HS-5 (cell line): Measurements from ENCODE around the gene TM4SF18.
A peak's percentile ranks its signal among the peaks of the same experiment; 100 is the strongest.

Experiments
- DNase-seq: peaks from one replicate; pipeline ENCODE4 v3.0.0-alpha.2; 2012; ENCODE audit warnings: low read depth

The TM4SF18 gene

DNA sequence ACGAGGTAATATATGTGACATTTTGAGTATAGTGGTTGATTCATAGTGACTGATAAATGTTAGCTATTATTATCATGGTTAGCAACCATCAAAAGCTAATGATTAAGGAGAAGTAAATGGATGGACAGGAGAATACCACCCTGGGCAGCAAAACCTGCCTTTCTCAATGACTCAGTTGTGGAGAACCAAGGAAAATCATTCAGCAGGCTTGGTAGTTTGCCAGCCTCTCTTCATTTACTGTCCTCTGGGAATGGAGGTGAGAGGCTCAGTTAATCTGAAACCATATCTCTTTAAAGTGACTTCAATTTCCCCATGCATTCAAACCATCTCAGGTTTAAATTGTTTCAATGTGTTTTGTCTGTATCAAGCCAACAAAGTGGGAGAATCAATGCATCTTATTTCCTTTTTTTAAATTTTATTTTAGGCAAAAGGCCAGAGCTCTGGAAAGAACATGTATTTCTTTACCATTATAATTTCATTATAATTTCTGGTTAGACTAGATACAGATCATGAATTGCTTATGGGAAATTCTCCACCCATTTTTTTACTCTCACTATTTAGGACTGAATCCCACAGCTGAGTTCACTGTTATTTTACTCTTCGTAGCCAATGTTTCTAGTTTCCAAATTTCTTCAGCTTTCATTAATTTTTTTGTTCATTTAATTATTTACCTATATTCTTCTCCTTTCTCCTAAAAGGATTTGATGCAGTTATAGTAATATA is 2.7 kb downstream of the TM4SF18 start:
- DNase-seq: no peak

DNA sequence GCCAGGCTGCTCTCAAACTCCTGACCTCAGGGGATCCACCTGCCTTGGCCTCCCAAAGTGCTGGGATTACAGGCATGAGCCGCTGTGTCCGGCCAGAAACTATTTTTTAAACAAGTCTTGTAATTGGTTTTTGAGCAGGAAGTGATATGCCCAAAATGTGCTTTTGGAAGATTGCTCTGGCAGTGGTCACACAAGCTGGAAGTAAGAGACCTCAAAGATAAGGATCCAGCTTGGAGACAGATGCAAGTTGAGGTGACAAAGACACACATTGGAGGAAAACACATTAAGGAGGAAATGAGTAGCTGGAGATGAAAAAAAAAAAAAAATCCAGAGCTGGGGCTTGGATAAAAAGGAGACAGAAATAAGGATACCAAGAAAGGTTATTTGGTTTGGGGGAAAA is 6.3 kb downstream of the TM4SF18 start:
- DNase-seq: no peak

DNA sequence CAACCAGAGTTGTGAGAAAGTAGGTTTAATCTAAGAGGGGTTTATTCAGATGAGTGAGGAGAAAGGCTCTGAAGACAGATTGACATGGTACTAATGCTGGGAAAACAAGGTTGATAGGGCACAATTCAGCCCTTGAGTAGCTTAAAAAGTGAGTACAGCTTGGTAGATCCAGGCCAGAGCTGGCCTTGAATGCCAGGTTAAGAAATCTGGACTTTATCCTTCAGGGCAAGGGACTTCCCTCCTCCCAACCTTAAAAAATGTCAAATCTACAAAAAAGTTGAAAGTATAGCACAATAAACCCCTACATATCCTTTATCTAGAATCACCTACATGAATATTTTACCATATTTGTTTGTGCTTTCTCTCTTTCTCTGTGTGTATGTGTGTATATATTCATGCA is 7.9 kb downstream of the TM4SF18 start:
- no peak for DNase-seq

DNA sequence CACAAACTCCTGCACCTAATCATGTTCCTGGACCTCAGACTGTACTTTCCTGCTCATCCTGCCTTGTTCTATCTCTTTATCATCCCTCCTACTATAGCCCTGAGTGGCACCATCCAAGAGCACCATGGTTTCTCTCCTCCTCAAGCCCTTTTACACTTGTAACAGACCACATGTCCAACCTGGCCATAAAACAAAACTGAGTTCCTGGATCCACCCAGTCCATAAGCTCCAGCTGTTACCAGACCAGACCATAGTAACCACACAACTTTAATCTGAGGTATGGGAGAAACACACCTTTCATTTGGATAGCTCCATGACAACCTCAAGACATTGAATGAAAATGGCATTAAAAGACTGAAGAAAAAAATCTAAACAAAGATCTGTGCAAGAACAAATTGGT is 9.1 kb downstream of the TM4SF18 start:
- no peak for DNase-seq

DNA sequence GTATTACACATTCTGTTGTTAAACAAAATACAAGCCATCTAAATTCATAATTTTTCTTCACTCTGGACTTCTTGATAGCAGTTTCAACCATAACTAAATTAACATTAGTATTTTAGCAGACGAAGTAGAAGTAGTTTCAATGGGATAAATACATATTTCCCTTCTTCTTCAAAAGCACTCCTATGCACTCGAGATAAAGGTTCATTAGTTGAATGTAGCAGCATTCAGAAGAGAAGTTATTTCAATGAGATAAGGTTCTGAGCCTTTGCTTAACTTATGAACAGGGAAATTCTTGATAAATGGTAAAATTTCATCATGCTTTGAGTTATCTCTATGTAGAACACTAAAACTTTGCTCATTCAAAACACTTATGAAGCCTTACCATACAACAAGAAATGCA is 11.8 kb downstream of the TM4SF18 start:
- DNase-seq: no peak

DNA sequence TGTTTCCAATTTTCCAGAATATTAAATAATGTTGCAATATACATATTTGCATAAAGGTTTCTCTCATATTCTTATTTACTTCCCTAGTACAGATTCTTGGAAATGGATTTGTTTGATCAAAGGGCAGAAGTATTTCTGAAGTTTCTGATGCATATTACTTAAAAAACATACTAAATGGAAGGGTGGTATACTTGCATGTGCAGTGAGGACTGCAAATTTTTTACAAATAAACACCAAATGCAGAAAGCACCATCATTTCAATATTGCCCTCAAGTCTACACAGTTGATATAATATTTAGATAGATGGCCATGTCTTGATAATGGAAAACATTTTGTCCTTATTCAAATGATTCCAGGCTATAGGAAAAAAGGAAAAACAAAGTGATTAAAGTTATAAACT is 12.3 kb downstream of the TM4SF18 start:
- DNase-seq: no peak

DNA sequence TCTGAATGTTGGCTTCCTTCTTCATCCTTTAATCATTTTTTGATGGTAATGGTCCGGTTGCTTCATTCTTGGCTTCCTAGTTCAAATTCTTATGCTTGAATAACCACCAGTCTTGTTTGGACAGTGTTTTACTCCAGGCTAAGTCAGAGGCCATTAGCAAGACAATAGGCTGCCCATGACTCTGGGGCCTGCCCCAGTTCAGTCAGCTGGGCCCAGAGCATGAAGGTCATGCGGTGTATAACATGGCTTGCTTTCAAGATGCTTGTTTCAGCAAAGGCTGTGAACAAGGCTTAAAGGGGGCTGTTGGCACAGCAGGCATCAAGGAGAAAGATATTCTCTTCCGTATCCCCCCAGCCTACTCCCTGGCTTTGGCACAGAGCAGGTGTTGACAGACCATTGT is 13.7 kb downstream of the TM4SF18 start:
- DNase-seq: no peak

DNA sequence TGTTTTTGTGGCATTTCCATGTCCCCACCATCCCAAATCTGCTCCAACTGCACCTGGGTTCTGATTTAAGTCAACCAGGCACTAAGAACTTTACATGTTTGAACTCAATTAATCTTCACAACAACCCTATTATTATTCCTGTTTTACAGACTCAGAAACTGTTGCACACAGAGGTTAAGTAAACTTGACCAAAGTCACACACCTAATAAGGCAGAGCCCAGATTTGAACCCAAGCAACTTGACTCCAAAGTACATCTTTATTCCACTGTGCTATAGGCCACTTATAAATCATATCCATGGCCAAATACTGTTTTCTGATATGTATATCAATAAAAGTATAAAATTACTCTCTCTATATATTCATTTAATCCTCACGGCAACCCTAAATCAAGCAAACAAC is 16.4 kb downstream of the TM4SF18 start:
- no peak for DNase-seq

DNA sequence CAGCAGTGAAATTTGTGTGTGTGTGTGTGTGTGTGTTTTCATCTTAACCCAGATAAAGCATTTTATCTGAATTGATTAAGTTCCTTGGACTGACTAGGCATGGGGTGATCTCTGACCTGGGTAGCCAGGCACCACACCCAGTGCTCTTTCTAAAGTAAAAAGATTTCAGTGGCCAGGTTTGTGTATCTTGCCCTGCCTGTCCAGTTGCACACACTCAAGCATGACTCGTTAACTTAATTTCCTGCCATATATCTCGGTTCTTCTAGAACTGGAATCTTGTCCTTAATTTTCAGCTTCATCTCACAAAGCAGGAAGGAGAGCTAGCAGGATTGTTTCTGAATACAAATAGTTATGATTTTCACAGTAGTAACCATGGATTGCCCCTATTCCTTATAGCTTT is 17.0 kb downstream of the TM4SF18 start:
- no peak for DNase-seq

DNA sequence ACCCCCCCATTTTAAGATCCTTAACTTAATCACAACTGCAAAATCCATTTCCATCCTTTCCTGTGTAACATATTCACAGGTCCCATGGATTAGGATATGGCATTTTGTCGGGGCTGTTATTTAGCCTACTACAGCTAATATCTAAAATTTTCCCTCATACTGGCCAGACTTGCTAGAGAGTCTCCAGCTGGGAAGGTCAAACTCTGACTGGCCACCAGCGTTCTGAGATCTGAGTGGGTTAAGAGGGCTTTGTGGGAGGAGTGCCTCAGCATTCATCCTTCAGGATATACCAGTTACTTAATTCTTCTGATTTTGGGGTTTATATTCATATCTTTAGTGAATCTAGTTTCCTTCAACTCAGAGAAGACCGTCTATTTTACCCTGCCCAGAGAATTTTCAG is 17.7 kb downstream of the TM4SF18 start:
- DNase-seq: no peak

DNA sequence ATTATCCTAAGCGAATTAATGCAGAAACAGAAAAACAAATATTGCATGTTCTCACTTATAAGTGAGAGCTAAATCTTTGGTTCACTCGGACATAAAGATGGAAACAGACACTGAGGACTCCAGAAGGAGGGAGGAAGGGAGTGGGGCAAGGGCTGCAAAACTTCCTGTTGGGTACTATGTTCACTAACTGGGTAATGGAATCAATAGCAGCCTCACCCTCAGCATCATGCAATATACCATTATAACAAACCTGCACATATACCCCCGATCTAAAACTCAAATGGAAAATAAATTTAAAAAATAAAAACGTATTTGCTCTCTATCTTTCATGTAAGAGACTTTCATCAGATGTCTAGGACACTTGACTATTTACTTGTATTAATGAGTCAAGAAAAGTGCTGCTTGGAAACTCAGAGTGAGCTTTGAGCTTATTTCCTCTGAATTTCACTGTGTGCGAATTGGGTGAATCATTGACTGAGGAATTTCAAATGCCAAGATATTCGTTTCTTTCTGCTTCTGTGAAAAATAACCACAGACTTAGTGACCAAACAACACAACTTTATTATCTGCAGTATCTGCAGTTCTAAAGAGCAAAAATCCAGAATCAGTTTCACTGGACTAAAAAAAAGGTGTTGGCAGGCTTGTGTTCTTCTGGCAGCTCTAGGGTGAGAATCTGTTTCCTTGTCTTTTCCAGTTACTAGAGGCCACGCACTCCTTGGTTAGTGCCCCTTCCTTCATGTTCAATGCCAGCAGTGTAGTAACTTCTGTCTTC is 18.4 kb downstream of the TM4SF18 start:
- DNase-seq: peak; percentile 71

DNA sequence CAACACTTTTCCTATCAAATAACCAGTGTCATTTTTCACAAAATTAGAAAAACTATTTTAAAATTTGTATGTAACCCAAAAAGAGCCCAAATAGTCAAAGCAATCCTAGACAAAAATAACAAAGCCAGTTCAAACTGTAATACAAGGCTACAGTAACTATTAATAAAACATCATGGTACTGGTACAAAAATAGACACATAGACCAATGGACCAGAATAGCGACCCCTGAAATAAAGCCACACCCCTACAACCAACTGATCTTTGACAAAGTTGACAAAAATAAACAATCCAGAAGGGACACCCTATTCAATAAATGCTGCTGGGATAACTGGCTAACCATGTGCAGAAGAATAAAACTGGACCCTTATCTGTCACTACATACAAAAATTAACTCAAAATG is 19.9 kb downstream of the TM4SF18 start:
- DNase-seq: no peak

DNA sequence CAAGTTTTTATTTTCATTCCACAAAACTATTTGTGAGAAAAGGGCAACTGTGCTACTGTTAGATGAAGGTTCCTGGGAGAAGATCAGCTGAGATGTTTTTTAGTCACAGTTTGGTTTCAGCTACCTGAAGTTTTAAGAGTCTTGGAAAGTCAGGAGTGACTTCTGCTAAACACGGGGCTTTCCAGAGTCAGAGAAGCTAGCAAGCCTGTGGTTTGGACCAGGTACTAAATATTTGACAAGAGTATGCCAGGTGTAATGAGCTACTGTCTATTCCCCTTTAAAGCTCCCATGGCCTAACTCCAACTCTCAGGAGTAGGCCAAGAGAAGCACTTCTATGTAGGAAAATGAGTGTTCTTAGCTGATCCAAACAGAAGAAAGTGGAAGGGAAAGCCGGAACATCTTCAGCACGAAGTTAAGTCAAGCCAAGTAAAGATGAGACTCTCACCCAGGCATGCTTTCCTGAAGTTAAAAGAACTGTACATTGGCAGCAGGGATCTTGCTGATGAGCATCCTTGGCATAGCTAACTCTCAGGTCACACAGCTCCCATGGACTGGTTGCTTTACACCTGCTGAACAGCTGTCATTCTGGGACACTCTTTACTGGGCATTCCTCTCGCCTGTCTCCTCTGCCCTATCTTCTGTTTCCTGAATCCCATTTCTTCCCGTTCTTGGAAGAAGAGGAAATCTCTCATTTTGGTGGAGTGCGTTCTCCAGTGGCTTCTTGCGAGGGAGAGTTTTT is 22.5 kb downstream of the TM4SF18 start:
- DNase-seq: no peak

DNA sequence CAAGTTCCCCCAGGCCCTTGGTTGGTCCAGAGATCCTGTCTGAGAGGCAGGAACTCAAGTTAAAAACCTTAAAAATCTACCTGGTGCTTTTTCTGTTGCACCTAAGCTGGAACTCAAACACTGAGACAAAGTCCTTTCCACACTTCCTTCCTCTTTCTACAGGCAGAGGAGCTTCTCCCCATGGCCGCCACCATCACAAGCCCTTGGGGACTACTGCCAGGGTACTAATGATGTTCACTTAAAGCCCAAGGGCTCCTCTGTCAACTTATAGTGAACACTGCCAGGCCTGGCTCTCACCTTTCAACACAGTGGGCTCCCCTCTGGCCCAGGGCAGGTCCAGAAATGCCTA is 26.0 kb downstream of the TM4SF18 start:
- no peak for DNase-seq

DNA sequence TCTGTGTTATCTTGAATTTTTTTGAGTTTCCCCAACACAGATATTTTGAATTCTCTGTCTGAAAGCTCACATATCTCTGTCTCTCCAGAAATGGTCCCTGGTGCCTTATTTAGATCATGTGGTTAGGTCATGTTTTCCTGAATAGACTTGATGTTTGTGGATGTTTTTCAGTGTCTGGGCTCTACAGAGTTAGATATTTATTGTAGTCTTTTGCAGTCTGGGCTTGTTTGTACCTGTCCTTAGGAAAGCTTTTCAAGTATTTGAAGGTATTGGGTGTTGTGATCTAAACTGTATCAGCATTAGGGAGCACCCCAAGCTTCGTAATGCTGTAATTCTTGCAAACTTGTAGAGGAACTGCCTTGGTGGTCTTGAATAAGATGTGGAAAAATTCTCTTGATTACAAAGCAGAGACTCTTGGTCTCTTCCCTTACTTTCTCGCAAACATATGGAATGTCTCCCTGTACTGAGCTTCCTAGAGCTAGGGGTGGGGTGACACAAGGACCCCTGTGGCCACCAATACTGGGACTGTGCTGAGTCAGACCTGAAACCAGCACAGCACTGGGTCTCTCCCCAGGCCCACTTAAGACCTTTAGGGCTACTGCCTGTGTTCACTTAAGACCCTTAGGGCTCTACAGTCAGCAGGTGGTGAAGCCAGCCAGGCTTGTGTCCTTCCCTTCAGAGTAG is 26.5 kb downstream of the TM4SF18 start:
- no peak for DNase-seq

DNA sequence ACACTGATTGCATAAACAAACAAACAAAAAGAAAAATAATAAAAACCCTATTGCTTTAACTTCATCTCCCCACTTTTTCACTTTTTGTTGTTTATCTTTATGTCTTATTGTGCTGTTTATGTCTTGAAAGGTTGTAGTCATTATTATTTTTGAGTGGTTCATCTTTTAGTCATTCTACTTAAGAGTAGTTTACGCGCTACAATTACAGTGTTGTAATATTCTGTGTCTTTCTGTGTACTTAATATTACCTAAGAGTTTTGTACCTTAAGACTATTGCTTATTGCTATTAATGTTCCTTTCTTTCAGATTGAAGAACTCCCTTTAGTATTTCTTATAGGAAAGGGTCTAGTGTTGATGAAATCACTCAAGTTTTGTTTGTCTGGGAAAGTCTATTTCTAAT is 28.1 kb downstream of the TM4SF18 start:
- no peak for DNase-seq

DNA sequence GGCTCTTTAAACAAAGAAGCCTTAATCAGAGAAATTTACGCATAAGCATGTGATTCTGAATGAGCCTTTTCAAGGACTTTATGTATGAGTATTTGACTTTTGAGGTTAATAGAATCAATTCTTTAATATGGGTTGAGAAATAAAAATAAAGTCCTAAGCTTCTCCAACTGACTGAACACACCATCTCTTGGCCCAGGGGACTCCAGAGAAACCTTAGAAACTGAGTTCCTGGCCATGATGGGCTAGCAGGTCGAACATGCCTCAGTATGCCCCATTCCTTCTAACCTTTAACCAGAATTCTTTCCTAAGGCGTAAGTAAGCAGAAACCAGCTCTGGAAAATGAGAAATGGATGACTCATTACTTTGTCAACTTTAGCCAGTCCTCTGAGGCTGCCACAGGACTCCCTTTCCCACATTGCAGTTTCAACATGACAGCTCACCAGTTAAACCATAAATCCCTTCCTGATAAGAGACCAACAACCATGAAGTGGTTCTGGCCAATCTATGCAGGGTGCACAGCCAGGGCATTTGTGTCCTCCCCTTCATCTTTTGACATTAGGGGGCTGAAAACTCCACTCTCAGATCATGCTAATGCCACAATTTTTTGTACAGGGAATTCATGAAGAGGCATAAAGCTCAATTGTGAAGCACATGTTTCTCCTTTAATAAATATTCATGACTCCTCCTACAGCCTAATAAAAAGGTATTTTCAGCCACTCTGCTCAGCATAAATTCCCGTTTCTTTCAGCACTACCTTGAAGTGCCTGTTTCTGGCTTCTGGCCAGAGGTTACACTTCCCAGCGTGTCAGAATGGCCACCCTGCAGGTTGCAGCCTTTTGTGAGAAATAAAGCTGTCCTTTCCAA is 33.3 kb downstream of the TM4SF18 start:
- DNase-seq: peak; percentile 93

DNA sequence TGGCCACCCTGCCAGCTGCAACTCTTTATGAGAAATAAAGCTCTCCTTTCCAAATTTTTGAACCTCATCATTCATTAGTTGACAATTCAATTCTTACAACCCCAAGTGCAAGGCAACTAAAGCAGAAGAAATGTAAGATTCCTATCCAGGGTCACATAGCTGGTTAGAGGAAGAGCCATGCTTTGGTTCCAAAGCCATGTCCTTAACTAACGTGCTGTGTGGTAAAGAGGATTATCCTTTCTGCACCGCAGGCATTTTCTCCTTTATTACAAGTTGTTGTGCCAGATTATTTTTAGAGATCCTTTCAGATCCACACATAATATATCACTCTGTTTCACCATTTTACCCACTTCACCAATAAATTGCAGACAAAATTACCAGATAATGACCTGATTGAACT is 36.5 kb downstream of the TM4SF18 start:
- DNase-seq: no peak

DNA sequence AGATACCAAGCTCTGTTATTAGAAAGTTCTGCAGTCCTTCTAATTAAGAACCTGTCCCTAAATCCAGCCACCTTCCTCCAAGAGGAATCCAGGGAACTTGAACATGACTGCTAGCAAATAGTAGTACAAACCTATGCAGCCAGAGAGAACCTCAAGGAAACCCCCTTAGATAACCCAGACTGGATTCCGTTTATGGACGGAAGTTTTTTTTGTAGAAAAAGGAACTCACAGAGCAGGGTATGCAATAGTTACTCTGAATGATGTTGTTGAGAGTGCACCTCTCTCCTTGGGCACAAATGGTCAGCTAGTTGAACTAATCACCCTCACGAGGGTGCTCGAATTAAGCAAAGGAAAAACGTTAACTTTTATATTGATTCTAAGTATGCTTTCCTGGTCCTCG is 40.8 kb downstream of the TM4SF18 start:
- no peak for DNase-seq

DNA sequence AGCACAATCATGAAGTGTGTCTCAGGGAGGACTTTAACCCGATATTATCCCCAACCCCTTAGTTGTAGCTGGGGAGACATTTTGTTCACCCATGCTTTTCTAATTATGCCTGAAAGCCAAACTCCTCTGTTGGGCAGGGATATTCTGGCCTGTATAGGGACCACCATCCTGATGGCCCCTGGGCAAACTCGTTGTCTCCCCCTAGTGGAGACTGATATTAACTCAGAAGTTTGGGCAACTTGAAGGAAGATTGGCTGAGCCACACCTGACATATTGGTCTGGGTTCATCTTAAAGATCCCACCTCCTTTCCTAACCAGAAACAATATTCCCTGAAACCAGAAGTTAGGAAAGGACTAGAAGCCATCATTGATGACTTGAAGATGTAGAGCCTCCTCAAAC is 42.3 kb downstream of the TM4SF18 start:
- DNase-seq: no peak

DNA sequence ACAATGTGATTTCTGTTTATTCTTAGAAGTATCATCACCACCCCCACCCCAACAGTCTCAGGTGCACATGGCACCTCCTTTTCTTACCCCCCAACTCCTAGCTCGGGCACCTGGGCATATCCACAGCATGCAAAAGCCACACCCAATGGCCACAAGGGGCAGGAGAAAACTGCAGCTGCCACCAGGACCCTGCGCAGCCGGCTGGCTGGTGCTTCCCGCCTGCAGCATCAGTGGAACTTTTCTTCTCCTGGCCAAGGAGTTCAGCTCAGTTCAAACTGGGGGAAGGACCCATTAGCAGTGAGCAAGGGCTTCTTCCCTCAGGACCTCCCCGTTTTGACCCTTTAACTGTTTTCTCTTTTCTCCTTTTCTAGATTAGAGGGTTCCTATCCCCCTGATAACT is 44.8 kb downstream of the TM4SF18 start:
- DNase-seq: no peak

DNA sequence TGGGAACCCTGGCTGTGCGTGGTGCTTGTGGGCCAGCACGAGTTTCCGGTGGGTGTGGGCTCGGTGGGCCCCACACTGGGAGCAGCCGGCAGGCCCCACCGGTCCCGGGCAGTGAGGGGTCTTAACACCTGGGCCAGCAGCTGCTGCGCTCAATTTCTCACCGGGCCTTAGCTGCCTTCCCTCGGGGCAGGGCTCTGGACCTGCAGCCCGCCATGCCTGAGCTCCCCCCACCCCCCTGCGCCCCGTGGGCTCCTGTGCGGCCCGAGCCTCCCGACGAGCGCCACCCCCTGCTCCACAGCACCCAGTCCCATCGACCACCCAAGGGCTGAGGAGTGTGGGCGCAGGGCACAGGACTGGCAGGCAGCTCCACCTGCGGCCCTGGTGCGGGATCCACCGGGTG is 49.4 kb downstream of the TM4SF18 start:
- DNase-seq: no peak
